ENCODE data around the gene ARMC2. TPM values are rescaled to one million over a fixed set of nuclear protein-coding genes. Genes with fewer than 3 reads are reported as not detected.

Gene ARMC2
- total RNA-seq, 1 experiment from 2014 or later, result 4.0 TPM

DNA sequence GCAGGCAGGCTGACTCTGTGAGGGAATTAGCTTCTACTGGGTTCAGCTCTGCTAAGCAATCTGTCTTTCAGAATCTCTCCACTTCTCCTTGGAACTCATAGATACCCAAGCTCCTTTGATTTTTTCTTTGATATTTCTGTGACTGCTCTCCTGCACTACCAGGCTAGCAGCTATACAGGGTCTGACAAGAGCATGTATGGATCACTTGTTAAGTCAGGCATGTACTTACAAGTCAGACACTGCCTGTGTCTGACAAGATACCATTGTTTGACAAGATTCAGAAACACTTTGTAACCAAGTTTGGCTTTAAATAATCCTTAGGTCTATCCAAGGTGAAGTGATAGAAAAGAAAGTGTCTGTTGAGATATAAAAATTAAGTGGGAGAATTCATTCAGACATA, 167.0 kb downstream of the ARMC2 start:
- DNase-seq (ENCODE audit: low read depth), result no peak

DNA sequence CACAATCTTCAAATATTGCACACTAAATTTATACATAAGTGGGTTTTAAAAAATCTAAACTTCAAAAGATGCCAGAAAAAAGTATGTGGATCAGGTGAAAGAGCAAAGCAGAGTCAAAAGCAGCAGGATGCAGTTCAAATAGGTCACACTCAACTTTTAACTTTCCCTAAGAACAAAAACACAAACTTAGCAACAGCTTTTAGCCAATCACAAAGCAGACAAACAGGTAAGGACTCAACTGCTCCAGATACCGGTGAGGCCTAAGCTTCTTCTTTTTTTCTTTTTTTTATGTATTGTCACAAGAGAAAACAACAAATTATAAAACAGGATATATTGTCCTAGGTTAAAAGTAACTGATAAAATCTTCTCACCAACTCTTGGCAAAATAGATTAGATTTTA, 171.7 kb downstream of the ARMC2 start:
- no peak for DNase-seq (ENCODE audit: low read depth)

DNA sequence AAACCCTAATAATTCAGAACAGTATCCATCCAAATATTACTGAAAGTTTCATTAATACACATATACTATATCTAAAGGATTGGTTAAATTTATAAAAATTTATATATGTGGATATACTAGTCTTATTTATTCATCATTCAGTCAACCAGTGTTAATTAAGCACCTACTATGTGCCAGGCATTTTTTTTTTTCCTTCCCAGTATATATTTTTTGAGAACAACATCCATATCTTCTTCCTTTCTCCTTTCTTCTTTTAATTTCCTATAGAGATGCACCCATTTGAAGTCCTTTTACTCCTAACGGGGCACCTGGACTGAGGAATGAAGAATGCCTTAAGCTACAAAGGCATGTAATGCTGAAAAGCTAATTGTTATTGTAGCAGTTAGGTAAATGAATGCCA, 173.6 kb downstream of the ARMC2 start:
- DNase-seq (ENCODE audit: low read depth), result no peak

DNA sequence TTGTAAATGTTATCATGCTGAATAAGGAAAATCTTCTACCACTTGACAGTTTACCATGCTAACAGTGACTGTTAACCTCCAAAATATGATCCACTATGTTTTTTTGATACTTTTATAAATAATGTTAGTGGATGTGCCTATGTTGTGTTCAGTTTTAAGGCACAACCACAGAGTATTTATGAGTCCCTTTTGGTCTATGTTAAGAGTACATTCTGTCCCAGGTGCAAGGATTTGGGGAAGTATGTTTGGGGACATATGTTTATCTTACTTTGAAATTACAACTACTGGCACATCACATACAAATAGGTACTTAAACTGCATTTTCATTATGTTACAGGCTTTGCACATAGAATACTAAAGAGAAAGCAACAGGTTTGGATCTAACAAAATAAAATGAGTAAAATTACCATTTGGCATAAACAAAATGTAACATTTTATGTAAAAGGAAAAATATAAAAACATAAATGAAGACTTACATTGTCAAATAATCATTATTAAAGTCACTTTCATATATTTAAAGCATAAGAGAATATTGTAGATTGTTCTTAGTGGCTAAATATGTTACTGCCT, 175.2 kb downstream of the ARMC2 start:
- DNase-seq (ENCODE audit: low read depth), result no peak

Other genes with a start within 250 kb of the ARMC2 start
- gene SESN1, start 246.4 kb downstream of the ARMC2 start, total RNA-seq (2014; rRNA removed; shearing (Covaris generic)), result 4.2 and 5.3 TPM in 2 replicates
- gene CEP57L1, start 247.1 kb downstream of the ARMC2 start, total RNA-seq (2014; rRNA removed; shearing (Covaris generic)), result 25.3 and 40.3 TPM in 2 replicates